ENCODE data around the gene SLC25A21.

The SLC25A21 gene

GRCh38 chr14:37118673-37119366 lies 53.6 kb downstream of the SLC25A21 start:
- Histone ChIP-seq H3K36me3 (ENCODE audit: control insufficient read depth, insufficient read depth, low read length) (no peaks in the 10 kb centered on the region), H3K4me3 (replicated peaks; ENCODE audit: low read depth, low read length) (no peak overlapping the region), H3K27me3 (replicated peaks; ENCODE audit: control insufficient read depth, insufficient read depth, low read length) (no peaks in the 10 kb centered on the region)
- no peak for DNase-seq (ENCODE audit: extremely low read depth, insufficient read length)
- TF ChIP-seq CTCF (IDR thresholded peaks at IDR 0.05; ENCODE audit: insufficient read depth, low read length, poor library complexity, severe bottlenecking) = no peak

GRCh38 chr14:37116933-37117849 lies 55.2 kb downstream of the SLC25A21 start:
- no peak for DNase-seq (ENCODE audit: extremely low read depth, insufficient read length)
- no peak overlapping the region for H3K4me3 ChIP-seq (replicated peaks; ENCODE audit: low read depth, low read length)
- H3K36me3 ChIP-seq (ENCODE audit: control insufficient read depth, insufficient read depth, low read length) = no peaks in the 10 kb centered on the region
- TF ChIP-seq CTCF (IDR thresholded peaks at IDR 0.05; ENCODE audit: insufficient read depth, low read length, poor library complexity, severe bottlenecking) = no peak
- H3K27me3 ChIP-seq (replicated peaks; ENCODE audit: control insufficient read depth, insufficient read depth, low read length) = no peaks in the 10 kb centered on the region

- no peak for TF ChIP-seq CTCF (IDR thresholded peaks at IDR 0.05; ENCODE audit: insufficient read depth, low read length, poor library complexity, severe bottlenecking)
- DNase-seq (ENCODE audit: extremely low read depth, insufficient read length) = no peak
- Histone ChIP-seq H3K4me3 (replicated peaks; ENCODE audit: low read depth, low read length) (no peak overlapping the region), H3K36me3 (ENCODE audit: control insufficient read depth, insufficient read depth, low read length) (no peaks in the 10 kb centered on the region), H3K27me3 (replicated peaks; ENCODE audit: control insufficient read depth, insufficient read depth, low read length) (no peaks in the 10 kb centered on the region)
Observed at GRCh38 chr14:37115406-37115805, 57.0 kb downstream of the SLC25A21 start.

- Histone ChIP-seq H3K4me3 (replicated peaks; ENCODE audit: low read depth, low read length) (no peak overlapping the region), H3K27me3 (replicated peaks; ENCODE audit: control insufficient read depth, insufficient read depth, low read length) (no peaks in the 10 kb centered on the region), H3K36me3 (ENCODE audit: control insufficient read depth, insufficient read depth, low read length) (no peaks in the 10 kb centered on the region)
- no peak for DNase-seq (ENCODE audit: extremely low read depth, insufficient read length)
- no peak for TF ChIP-seq CTCF (IDR thresholded peaks at IDR 0.05; ENCODE audit: insufficient read depth, low read length, poor library complexity, severe bottlenecking)
Observed at GRCh38 chr14:37114559-37114958, 57.8 kb downstream of the SLC25A21 start.

GRCh38 chr14:37114002-37114401 lies 58.4 kb downstream of the SLC25A21 start:
- TF ChIP-seq CTCF (IDR thresholded peaks at IDR 0.05; ENCODE audit: insufficient read depth, low read length, poor library complexity, severe bottlenecking) = no peak
- Histone ChIP-seq H3K27me3 (replicated peaks; ENCODE audit: control insufficient read depth, insufficient read depth, low read length) (no peaks in the 10 kb centered on the region), H3K4me3 (replicated peaks; ENCODE audit: low read depth, low read length) (no peak overlapping the region), H3K36me3 (ENCODE audit: control insufficient read depth, insufficient read depth, low read length) (no peaks in the 10 kb centered on the region)
- no peak for DNase-seq (ENCODE audit: extremely low read depth, insufficient read length)
